ENCODE measurements around the gene BEND3.
"Not testable (repeated sequence)": the region's sequence is repeated elsewhere in the genome, so short reads cannot be mapped to it uniquely, and the experiment has no call there.

BEND3 gene

DNA sequence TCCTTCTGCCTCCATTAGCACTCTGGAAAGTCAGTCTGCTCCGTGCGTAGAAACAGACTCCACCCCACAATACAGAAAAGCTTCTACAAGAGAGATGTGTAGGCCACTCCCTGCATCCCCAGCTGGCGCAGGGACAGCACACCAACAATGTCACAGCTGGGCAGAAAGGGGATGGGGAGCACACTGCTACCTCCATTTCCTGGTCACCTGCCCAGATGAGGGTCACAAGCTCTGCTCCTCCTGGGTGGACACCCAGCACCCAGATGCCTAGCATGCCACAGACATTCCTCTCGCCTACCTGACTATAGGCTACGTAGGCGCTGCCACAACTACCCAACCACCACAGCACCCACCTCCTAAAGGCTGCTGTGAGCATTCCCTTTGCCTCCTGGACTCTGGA, 12.2 kb downstream of the BEND3 start:
- no peak overlapping the region for H3K4me3 ChIP-seq (ENCODE audit: low read depth, low read length)
- no peak for DNase-seq (ENCODE audit: low read depth)
- TF ChIP-seq POLR2A (IDR thresholded peaks at IDR 0.05; ENCODE audit: extremely low read depth, insufficient read length) (no peak), MYC (IDR thresholded peaks at IDR 0.05; ENCODE audit: low read depth, low read length) (no peak)
- TF ChIP-seq, protein P1, sequence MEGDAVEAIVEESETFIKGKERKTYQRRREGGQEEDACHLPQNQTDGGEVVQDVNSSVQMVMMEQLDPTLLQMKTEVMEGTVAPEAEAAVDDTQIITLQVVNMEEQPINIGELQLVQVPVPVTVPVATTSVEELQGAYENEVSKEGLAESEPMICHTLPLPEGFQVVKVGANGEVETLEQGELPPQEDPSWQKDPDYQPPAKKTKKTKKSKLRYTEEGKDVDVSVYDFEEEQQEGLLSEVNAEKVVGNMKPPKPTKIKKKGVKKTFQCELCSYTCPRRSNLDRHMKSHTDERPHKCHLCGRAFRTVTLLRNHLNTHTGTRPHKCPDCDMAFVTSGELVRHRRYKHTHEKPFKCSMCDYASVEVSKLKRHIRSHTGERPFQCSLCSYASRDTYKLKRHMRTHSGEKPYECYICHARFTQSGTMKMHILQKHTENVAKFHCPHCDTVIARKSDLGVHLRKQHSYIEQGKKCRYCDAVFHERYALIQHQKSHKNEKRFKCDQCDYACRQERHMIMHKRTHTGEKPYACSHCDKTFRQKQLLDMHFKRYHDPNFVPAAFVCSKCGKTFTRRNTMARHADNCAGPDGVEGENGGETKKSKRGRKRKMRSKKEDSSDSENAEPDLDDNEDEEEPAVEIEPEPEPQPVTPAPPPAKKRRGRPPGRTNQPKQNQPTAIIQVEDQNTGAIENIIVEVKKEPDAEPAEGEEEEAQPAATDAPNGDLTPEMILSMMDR (IDR thresholded peaks at IDR 0.05; ENCODE audit: low read depth, low read length), result no peak
- TF ChIP-seq, protein P2, sequence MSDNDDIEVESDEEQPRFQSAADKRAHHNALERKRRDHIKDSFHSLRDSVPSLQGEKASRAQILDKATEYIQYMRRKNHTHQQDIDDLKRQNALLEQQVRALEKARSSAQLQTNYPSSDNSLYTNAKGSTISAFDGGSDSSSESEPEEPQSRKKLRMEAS (IDR thresholded peaks at IDR 0.05; ENCODE audit: low read depth, low read length), result no peak

DNA sequence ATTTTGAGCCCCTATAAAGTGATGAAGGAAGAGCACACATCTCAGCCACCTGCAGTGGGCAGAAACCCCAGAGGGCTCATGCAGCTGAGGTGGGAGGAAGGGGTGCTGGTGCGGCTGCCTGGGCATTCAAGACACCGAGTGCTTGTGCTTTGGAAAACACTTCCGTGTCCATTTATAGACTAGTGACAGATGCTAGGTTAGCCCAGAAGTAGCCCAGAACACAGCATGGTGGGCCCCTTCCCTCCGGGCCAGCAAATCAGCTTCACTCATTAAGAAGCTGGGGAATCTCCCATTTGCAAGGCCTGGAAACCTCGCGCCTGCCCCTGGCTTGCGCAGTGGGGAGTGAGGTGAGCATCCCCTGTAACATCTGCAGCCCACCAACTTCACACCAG, 12.9 kb downstream of the BEND3 start:
- DNase-seq (ENCODE audit: low read depth), result no peak
- TF ChIP-seq, protein P2 (IDR thresholded peaks at IDR 0.05; ENCODE audit: low read depth, low read length), result no peak
- TF ChIP-seq MYC (IDR thresholded peaks at IDR 0.05; ENCODE audit: low read depth, low read length) (no peak), POLR2A (IDR thresholded peaks at IDR 0.05; ENCODE audit: extremely low read depth, insufficient read length) (no peak)
- TF ChIP-seq, protein P1 (IDR thresholded peaks at IDR 0.05; ENCODE audit: low read depth, low read length), result no peak
- H3K4me3 ChIP-seq (ENCODE audit: low read depth, low read length), result no peak overlapping the region

DNA sequence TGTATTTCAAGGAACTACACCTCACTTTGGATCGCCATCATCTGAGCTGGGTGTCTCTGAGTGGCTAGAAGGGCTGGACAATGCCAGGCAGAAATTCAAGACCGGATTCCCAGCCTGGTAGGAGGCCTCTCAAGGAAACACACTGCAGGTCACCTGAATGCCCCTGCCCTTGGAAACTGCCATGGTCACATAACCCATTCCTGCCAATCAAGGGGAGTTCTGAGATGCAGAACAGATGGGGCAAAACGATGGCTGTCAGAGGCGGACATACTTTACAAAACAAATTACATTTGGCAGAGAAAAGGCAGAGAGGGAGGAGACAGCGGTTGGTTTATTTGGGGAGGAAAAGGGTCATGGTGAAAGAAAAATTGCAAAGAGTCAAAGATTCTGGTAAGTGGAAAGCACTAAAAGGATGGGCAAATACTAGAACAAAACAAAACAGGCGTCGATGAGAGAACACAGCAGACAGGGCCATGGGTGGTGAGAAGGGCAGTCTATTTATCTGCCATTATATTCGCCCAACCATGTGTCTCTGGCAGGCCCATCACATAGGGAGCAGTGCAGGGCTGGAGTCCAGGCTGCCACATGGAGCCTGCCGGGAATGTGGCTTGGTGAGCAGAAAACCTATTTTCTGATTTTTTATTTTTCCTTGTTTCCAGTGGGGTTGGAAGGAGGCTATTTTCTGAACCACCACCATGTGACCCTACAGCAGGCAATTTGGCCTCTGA, 13.5 kb downstream of the BEND3 start:
- no peak for DNase-seq (ENCODE audit: low read depth)
- no peak overlapping the region for H3K4me3 ChIP-seq (ENCODE audit: low read depth, low read length)
- TF ChIP-seq, protein P1 (IDR thresholded peaks at IDR 0.05; ENCODE audit: low read depth, low read length), result no peak
- TF ChIP-seq, protein P2 (IDR thresholded peaks at IDR 0.05; ENCODE audit: low read depth, low read length), result no peak
- TF ChIP-seq MYC (IDR thresholded peaks at IDR 0.05; ENCODE audit: low read depth, low read length), result no peak
- no peak for TF ChIP-seq POLR2A (IDR thresholded peaks at IDR 0.05; ENCODE audit: extremely low read depth, insufficient read length)

DNA sequence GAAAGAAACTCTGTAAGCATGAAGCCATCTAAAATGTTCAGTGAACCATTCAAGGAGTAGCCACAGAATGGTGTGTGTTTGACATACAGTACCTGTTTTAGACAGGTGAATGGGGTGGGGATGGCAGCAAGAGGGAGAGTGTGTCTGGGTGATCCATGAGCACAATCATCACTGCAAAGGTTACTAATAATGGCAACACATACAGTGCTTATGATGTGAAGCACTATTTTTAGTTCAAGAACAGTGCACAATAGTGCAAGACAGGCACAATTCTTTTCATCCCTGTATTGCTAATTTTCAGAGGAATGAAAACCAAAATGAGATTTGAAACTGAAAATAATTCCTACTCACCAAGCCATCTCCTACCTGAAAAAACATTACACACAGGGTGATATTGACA, 14.1 kb downstream of the BEND3 start:
- no peak overlapping the region for H3K4me3 ChIP-seq (ENCODE audit: low read depth, low read length)
- no peak for DNase-seq (ENCODE audit: low read depth)
- TF ChIP-seq MYC (IDR thresholded peaks at IDR 0.05; ENCODE audit: low read depth, low read length) (no peak), POLR2A (IDR thresholded peaks at IDR 0.05; ENCODE audit: extremely low read depth, insufficient read length) (no peak)
- TF ChIP-seq, protein P1 (IDR thresholded peaks at IDR 0.05; ENCODE audit: low read depth, low read length), result no peak
- TF ChIP-seq, protein P2 (IDR thresholded peaks at IDR 0.05; ENCODE audit: low read depth, low read length), result no peak

DNA sequence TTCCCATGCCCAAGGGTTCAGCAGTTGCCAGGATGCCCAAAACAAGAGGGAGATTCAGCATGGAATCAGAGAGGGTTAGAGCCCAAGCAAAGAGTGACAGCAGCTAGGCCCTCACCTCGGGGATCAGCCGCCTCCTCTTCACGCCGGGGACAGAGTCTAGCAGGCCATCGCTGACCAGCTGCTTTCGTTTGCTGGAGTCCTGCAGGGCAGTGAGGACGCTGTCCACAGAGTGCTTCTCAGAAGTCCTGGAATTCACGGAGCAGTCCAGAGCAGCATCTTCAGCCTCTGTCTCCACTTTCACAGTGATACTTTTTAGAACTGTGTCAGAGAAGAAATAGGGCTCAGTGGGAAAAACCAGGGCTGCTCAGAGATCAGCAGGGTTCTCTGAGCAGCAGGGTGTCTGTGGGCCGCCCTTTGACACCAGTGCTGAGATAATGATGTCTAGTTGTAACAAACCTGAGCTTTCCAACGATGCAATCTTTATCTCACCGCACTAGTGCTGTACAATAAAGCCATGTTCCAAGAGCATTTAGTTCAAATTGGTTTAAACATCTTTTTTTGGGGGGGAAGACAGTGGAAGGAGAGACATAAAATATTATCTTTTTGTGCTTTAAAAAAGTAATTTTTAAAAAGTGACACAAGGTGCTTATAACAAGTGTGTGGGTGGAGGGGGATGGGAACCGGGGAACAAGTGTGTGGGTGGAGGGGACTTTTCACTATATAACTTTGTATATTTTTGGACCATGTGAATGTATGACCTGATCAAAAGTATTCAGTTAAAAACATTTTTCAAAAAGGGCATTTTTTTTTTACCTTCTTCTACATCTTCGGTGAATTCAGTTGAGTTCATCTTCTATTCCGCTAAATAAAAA, 16.6 kb downstream of the BEND3 start:
- TF ChIP-seq, protein P1 (IDR thresholded peaks at IDR 0.05; ENCODE audit: low read depth, low read length), result no peak
- TF ChIP-seq MYC (IDR thresholded peaks at IDR 0.05; ENCODE audit: low read depth, low read length) (no peak), POLR2A (IDR thresholded peaks at IDR 0.05; ENCODE audit: extremely low read depth, insufficient read length) (no peak)
- TF ChIP-seq, protein P2 (IDR thresholded peaks at IDR 0.05; ENCODE audit: low read depth, low read length), result no peak
- no peak overlapping the region for H3K4me3 ChIP-seq (ENCODE audit: low read depth, low read length)

DNA sequence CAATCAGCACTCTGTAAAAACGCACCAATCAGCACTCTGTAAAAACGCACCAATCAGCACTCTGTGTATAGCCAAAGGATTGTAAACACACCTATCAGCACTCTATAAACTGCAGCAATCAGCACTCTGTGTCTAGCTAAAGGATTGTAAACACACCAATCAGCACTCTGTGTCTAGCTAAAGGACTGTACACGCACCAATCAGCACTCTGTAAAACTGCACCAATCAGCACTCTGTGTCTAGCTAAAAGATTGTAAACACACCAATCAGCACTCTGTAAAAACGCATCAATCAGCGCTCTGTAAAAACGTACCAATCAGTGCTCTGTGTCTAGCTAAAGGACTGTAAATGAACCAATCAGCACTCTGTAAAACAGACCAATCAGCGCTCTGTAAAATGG, 30.9 kb downstream of the BEND3 start:
- not testable (repeated sequence) for H3K4me3 ChIP-seq (ENCODE audit: low read depth, low read length); DNase-seq (ENCODE audit: low read depth)

More for the DNA sequence above, 16.6 kb downstream of the BEND3 start:
- DNase-seq (ENCODE audit: low read depth), result no peak
